ENCODE results near the gene GALNTL6.
"Not testable (repeated sequence)": the region's sequence is repeated elsewhere in the genome, so short reads cannot be mapped to it uniquely, and the experiment has no call there.

GALNTL6 gene

GRCh38 chr4:172892300-172892699, 1079.1 kb downstream of the GALNTL6 start:
- DNase-seq = no peak

GRCh38 chr4:172895699-172896098, 1082.5 kb downstream of the GALNTL6 start:
- DNase-seq = no peak

DNA sequence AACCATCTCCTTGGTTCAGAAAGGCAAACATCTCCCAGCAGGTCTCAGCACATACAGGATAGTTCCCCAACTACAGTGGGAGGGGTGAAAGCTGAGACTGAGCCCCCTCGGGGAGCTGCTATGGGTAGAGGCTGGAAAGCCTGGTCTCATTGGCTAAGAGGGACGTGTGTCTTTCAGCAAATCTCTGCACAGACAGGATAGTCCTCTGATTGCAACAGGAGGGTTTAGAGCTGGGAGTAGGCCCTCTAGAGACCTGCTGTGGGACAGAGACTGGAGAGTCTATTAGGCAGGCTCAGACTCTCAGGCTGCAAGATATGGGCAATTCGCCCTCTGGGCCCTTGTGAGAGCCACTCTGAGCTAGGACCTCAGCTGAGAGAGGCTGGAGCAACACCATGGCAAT, 1083.8 kb downstream of the GALNTL6 start:
- no peak for DNase-seq

DNA sequence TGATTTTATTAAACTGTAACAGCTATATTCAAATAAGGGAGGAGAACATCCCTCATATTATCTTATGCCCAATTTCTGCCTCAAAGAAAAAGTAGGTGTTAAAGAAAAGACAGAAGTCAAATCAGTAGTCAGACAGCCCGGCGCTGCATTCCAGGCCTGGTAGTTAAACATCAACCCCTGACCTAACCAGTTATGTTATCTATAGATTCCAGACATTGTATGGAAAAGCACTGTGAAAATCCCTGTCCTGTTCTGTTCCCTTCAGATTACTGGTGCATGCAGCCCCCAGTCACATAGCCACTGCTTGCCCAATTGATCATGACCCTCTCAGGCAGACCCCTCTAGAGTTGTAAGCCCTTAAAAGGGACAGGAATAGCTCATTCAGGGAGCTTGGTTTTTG, 1085.5 kb downstream of the GALNTL6 start:
- no peak for DNase-seq

DNA sequence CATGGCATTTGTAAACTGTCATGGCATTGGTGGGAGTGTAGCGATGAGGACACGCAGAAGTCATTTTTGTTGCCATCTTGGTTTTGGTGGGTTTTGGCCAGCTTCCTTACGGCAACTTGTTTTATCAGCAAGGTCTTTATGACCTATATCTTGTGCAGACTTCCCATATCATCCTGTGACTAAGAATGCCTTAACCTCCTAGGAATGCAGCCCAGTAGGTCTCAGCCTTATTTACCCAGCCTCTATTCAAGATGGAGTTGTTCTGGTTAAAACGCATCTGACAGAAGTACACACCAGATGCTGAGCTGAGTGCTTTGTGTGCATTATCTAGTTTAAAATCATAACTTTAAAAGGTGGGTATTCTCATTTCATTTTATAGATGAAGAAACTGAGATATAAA, 1086.7 kb downstream of the GALNTL6 start:
- DNase-seq = no peak

GRCh38 chr4:172900900-172901299, 1087.7 kb downstream of the GALNTL6 start:
- no peak for DNase-seq

GRCh38 chr4:172912468-172912867, 1099.3 kb downstream of the GALNTL6 start:
- not testable (repeated sequence) for DNase-seq

DNA sequence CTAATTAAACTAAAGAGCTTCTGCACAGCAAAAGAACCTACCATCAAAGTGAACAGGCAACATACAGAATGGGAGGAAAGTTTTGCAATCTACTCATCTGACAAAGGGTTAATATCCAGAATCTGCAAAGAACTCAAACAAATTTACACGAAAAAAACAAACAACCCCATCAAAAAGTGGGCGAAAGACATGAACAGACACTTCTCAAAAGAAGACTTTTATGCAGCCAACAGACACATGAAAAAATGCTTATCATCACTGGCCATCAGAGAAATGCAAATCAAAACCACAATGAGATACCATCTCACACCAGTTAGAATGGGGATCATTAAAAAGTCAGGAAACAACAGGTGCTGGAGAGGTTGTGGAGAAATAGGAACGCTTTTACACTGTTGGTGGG, 1104.2 kb downstream of the GALNTL6 start:
- DNase-seq = not testable (repeated sequence)

GRCh38 chr4:172919269-172919668, 1106.1 kb downstream of the GALNTL6 start:
- DNase-seq = no peak

DNA sequence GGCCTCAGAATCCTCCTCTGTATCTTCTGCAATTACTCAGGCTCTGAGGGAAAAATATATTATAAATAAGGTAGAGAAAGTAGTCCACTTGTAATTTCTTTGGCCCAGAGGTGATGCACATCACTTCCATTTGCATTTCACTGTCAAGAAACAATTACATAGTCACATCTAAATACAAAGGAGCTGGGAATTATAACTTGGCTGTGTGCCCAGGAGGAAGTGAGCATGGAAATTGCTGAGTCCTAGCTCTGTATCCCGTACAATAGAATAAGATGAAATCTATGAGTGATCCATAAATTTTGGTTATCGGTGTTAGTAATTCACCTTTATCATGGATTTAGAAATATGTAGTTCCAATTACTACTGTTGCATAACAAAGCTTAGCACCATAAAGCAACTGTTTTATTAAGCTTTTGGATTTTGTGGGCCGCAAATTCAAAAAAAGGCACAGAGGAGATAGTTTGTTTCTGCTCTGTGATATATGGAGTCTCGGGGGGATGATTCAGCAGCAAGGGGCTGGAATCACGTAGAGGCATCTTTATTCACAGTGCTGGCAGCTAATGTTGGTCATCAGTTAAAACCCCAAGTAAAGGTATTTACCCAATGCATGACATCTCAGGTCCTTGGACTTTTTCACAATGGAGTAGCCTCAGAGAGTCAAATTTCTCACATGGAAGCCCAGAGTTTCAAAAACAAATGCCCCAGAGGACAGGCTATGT, 1114.1 kb downstream of the GALNTL6 start:
- DNase-seq = no peak

- DNase-seq = no peak
These were observed 1115.1 kb downstream of the GALNTL6 start for GRCh38 chr4:172928347-172928746.

GRCh38 chr4:172938072-172938829, 1125.0 kb downstream of the GALNTL6 start:
- no peak for DNase-seq

GRCh38 chr4:172938870-172939269, 1125.7 kb downstream of the GALNTL6 start:
- DNase-seq = no peak

DNA sequence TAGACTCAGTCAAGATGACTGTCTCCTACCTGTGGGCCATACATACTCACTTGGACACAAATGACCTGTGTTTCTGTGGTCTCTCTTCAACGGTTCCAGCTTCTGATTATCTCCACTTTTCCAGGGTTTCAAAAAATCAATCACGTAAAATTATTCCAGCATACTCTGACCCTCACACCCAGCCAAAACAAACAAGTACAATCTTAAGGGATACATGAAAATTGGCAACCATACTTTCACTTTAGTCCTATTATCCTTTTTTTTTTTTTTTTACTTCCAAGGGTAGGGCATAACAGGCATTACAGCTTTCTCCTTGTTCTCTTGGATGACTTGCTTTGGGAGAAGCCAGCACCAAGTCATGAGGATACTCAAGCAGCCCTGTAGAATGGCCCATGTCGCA, 1129.6 kb downstream of the GALNTL6 start:
- no peak for DNase-seq

- no peak for DNase-seq
These were observed 1132.4 kb downstream of the GALNTL6 start for GRCh38 chr4:172945611-172946010.

- DNase-seq = no peak
These were observed 1133.3 kb downstream of the GALNTL6 start for GRCh38 chr4:172946503-172946902.

DNA sequence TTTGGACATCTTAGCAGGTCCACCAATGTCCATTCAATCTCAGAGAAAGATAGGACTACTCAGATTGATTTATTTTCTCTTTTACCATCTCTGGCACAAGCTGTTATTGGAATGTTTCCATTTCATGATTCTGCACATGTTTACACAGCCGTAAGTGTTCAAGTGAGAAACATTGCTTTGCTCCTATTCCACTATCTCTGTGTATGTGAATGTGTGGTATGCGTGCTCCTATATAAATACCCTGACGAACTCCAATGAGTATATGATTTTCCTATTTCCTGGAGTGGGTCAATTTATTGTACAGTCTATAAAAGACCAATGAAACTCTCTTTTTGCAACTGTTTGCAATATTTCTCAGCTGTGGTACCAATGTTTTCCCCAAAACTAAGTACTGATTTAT, 1134.4 kb downstream of the GALNTL6 start:
- no peak for DNase-seq

- no peak for DNase-seq
These were observed 1137.8 kb downstream of the GALNTL6 start for GRCh38 chr4:172950990-172951389.

DNA sequence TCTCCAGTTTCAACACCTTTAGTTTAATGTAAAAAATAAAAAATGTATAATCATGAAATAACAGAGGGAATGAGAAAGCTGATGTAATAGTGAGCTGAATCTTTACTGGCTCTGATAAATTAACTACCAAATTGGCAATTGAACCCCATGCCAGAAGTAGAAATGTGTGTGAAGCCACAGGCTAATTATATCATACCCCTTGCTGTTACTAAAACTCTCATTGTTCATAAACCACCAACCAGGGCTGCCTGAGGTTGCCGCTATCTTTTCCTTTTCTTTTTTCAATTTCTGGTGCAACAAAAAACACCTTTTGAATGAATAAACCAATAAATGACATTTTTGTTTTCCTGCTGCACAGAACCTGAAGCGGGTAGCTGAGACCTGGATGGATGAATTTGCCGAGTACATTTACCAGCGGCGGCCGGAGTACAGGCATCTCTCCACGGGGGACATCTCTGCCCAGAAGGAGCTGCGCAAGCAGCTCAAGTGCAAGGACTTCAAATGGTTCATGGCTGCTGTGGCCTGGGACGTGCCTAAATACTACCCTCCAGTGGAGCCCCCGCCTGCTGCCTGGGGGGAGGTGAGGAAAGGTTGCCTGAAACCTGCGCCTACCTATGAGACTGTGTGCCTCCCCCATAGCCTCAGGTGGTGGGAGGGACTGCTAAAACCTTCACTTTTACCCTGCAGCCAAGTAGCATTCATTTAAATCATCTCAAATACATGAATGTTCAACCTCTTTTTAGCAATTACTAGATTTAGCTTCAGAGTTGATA, 1138.7 kb downstream of the GALNTL6 start:
- no peak for DNase-seq

GRCh38 chr4:172953896-172954568, 1140.8 kb downstream of the GALNTL6 start:
- DNase-seq = no peak

DNA sequence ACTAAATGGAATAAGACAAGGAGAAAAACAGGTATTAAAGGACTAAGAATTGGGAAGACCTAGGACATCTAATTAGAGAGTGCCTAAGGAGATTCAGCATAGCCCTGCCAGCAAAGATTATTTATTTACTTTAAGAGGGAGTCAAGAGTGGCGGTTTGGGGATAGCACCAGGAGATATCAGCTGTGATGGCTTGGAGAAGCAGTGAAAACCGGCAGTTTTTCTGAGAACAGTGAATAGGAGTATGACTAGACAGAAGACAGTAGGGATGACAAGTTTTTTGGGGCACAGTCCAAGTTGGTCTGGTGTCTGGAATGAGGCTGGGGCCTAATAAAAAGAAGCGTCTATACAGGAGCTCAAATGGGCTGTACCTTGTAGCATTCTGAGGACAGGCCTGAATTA, 1143.1 kb downstream of the GALNTL6 start:
- not testable (repeated sequence) for DNase-seq

GRCh38 chr4:172957216-172957615, 1144.0 kb downstream of the GALNTL6 start:
- no peak for DNase-seq

Data from T-helper 9 cell (primary cell).